PC-3 (cell line): ENCODE results near the gene IFTAP.

Experiments used
- CTCF ChIP-seq: fragments of 300-600 bp; sonication (generic); conservative IDR thresholded peaks from 2 replicates; pipeline ENCODE4 v1.5.1; 2017; ENCODE audit warnings: antibody characterized with exemption, low read depth, mild to moderate bottlenecking, low read length
- EZH2 ChIP-seq: fragments of 300-600 bp; sonication (generic); IDR thresholded peaks from one replicate; pipeline ENCODE4 v1.6.1; 2017; ENCODE audit warnings: antibody characterized with exemption, mild to moderate bottlenecking, low read length; ENCODE audit not compliant: unreplicated experiment
- EZH2phosphoT487 ChIP-seq: fragments of 300-600 bp; sonication (generic); IDR thresholded peaks from 2 replicates; pipeline ENCODE4 v1.6.1; 2018; ENCODE audit warnings: mild to moderate bottlenecking, antibody characterized with exemption, low read length, borderline replicate concordance

- no peak for TF ChIP-seq CTCF
- TF ChIP-seq EZH2phosphoT487: no peak
- no peak for TF ChIP-seq EZH2
Observed at GRCh38 chr11:36695571-36695970, 101.3 kb downstream of the IFTAP start.
